ENCODE measurements around the gene TTYH3.

The TTYH3 gene

DNA sequence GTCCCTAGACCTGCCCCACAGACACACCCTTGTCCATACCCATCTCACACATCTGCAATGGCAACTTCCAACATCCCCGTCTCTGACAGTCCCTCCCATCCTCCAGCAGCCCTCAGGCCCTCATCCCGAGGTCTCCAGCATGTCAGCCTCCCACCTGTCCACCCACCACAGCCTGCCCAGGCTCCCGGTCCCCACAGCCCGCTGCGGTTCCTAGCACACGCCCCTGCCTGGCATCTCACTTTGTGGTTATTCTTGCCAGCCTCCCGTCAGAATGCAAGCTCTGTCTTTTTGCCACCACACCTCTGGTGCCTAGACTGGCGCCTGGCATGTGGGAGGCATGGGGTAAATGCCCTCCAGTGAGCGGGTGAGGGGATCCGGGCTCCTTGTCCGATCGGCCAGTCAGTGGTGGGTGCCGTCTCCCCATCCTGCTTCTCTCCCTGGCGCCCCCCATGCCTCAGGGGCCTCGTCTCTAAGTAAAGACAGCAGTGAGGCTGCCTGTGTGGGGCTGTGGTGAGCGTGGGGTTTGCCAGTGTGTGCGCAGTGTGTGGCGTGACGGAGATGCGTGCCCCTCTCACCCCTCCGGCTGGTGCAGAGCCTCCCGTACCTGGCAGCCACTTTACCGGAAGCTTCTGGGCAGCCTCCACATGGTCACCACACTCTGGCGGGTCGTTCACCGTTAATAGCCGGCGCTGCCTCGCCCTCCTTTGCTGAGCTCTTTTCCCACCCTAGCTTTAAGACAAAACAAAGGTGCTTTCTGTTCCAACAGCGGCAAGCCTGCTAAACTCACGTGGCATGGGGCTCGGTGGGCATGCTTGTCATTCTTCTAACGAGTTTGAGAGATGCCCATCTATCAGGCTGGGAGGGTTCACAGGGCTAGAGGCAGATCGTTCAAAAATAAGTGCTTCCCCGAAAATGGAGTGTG lies 28.5 kb upstream of the TTYH3 start:
- no peak overlapping the region for H2BK120ac ChIP-seq (ENCODE audit: insufficient read depth, low read length, poor library complexity)
- no peak overlapping the region for H3K14ac ChIP-seq (ENCODE audit: low read length)
- no peak overlapping the region for H4K91ac ChIP-seq (ENCODE audit: low read depth, low read length)
- H3K18ac ChIP-seq (ENCODE audit: low read length): no peak overlapping the region
- H2BK5ac ChIP-seq (ENCODE audit: low read depth, low read length, poor library complexity): no peak overlapping the region
- no peak overlapping the region for H3K4me3 ChIP-seq (ENCODE audit: low read depth, low read length)
- peaks cover 2 to 4% of the 10 kb centered on the region in 2 experiments for H3K4me1 ChIP-seq (ENCODE audit: control insufficient read depth in 1 of 2, insufficient read depth in 2 of 2, low read length in 2 of 2)
- H3K9me3 ChIP-seq (ENCODE audit: insufficient read depth, low read depth, low read length): no peaks in the 10 kb centered on the region
- H3K23ac ChIP-seq (ENCODE audit: low read length): no peak overlapping the region
- H4K12ac ChIP-seq (ENCODE audit: low read depth, low read length): no peak overlapping the region
- no peak overlapping the region for H3K27ac ChIP-seq (ENCODE audit: low read depth, low read length)
- no peaks in the 10 kb centered on the region for H3K79me2 ChIP-seq (ENCODE audit: control insufficient read depth, insufficient read depth, low read length, poor library complexity)
- no peak for DNase-seq
- peaks cover 19 to 34% of the 10 kb centered on the region in 2 experiments for H3K36me3 ChIP-seq (ENCODE audit: control insufficient read depth in 1 of 2, insufficient read depth in 2 of 2, low read length in 2 of 2)
- H2BK12ac ChIP-seq (ENCODE audit: low read length): no peak overlapping the region
- no peaks in the 10 kb centered on the region for H3K27me3 ChIP-seq (ENCODE audit: insufficient read depth, low read length)
- no peak overlapping the region for H2AFZ ChIP-seq (ENCODE audit: insufficient read depth, low read length, poor library complexity)
- WGBS (ENCODE audit: extremely low coverage, insufficient coverage, insufficient read length): no CpG with 5 or more reads among the region's 35 CpGs
- H4K8ac ChIP-seq (ENCODE audit: low read depth, low read length): no peak overlapping the region
- H2AK5ac ChIP-seq (ENCODE audit: low read length): no peak overlapping the region
- no peak overlapping the region for H3K9ac ChIP-seq (ENCODE audit: low read length)
- H3K4me2 ChIP-seq (ENCODE audit: low read length): no peak overlapping the region
- no peaks in the 10 kb centered on the region for H3K79me1 ChIP-seq (ENCODE audit: low read length)
- H3K4ac ChIP-seq (ENCODE audit: low read depth, low read length): no peak overlapping the region

DNA sequence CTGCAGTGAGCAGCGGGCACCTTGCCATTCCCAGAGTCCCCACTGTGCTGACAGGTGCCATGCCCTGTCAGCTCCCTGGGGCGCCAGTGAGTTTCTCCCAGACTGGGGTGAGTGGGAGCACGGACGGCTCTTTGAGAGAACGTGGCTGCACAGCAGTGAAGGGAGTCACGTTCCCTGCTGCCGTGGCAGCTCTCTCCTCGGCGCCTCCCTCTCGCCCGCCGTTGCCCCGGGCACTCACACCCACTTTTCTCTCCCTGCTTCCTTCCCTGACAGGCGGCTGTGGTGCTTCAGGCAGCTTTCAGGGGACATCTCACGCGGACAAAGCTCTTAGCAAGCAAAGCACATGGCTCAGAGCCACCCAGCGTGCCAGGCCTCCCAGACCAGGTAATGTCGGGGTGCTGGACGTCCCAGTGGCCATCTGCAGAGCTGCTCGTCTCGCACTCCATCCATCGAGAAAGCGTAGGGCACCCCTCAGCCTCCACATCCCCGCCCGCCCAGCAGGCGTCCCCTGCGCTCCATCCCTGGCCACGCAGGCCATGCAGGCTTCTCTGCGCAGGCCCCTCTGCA lies 27.1 kb upstream of the TTYH3 start:
- Histone ChIP-seq H2AFZ (ENCODE audit: insufficient read depth, low read length, poor library complexity) (no peak overlapping the region), H2AK5ac (ENCODE audit: low read length) (no peak overlapping the region), H3K4me3 (ENCODE audit: low read depth, low read length) (no peak overlapping the region), H3K23ac (ENCODE audit: low read length) (no peak overlapping the region), H3K27ac (ENCODE audit: low read depth, low read length) (no peak overlapping the region), H4K12ac (ENCODE audit: low read depth, low read length) (no peak overlapping the region), H2BK5ac (ENCODE audit: low read depth, low read length, poor library complexity) (no peak overlapping the region), H3K4ac (ENCODE audit: low read depth, low read length) (no peak overlapping the region), H3K4me2 (ENCODE audit: low read length) (no peak overlapping the region), H3K79me2 (ENCODE audit: control insufficient read depth, insufficient read depth, low read length, poor library complexity) (no peaks in the 10 kb centered on the region), H2BK120ac (ENCODE audit: insufficient read depth, low read length, poor library complexity) (no peak overlapping the region), H4K91ac (ENCODE audit: low read depth, low read length) (no peak overlapping the region), H3K4me1 (ENCODE audit: control insufficient read depth in 1 of 2, insufficient read depth in 2 of 2, low read length in 2 of 2) (peaks cover 2 to 4% of the 10 kb centered on the region in 2 experiments), H3K9me3 (ENCODE audit: insufficient read depth, low read depth, low read length) (no peaks in the 10 kb centered on the region), H2BK12ac (ENCODE audit: low read length) (no peak overlapping the region), H4K8ac (ENCODE audit: low read depth, low read length) (no peak overlapping the region), H3K18ac (ENCODE audit: low read length) (no peak overlapping the region), H3K36me3 (ENCODE audit: control insufficient read depth in 1 of 2, insufficient read depth in 2 of 2, low read length in 2 of 2) (peaks cover 18 to 22% of the 10 kb centered on the region in 2 experiments), H3K9ac (ENCODE audit: low read length) (no peak overlapping the region), H3K79me1 (ENCODE audit: low read length) (no peaks in the 10 kb centered on the region), H3K27me3 (ENCODE audit: insufficient read depth, low read length) (no peaks in the 10 kb centered on the region), H3K14ac (ENCODE audit: low read length) (no peak overlapping the region)
- DNase-seq: no peak
- no CpG with 5 or more reads among the region's 29 CpGs for WGBS (ENCODE audit: extremely low coverage, insufficient coverage, insufficient read length)

DNA sequence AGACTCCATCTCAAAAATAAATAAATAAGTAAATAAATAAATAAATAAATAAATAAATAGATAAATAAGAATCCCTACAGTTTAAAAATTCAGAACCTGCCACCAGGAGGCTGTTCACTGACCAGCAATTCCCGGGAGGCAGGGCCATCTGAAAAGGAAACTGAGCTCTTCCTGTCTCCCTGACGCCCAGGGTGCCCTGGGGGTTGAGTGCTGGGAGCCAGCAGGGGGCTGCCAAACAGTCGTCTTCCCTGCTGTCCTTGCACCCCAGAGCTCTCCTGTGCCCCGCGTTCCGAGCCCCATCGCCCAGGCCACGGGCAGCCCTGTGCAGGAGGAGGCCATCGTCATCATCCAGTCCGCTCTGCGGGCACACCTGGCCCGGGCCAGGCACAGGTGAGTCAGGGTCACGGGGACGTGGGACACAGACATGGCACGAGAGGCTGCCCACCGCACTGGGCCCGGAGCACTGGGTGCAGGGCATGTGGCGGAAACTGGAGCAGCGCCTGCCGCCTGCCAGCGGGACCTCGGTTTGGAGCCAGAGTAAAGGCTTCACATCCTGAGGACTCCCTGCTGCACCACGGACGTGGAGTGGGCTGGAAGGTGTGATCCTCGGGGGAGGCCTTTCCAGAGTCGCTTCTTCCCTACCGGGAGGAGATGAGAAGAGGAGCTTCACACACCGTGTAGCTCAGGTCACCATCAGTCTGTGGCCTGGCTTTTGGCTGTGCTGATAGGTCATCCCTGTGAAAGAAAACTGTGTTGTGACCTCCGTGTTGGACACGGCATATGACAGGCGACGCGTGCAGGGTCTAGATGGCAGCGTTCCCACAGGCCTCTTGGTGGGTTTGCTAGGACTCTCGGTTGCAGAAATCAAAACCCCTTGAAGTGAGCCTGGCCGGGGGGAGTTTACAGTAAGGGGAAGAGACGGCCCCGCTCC lies 25.9 kb upstream of the TTYH3 start:
- Histone ChIP-seq H3K9me3 (ENCODE audit: insufficient read depth, low read depth, low read length) (no peaks in the 10 kb centered on the region), H2BK5ac (ENCODE audit: low read depth, low read length, poor library complexity) (no peak overlapping the region), H3K4me2 (ENCODE audit: low read length) (no peak overlapping the region), H3K27ac (ENCODE audit: low read depth, low read length) (no peak overlapping the region), H3K23ac (ENCODE audit: low read length) (no peak overlapping the region), H3K4me3 (ENCODE audit: low read depth, low read length) (no peak overlapping the region), H3K14ac (ENCODE audit: low read length) (no peak overlapping the region), H2BK12ac (ENCODE audit: low read length) (no peak overlapping the region), H3K4ac (ENCODE audit: low read depth, low read length) (no peak overlapping the region), H4K12ac (ENCODE audit: low read depth, low read length) (no peak overlapping the region), H3K36me3 (ENCODE audit: control insufficient read depth in 1 of 2, insufficient read depth in 2 of 2, low read length in 2 of 2) (peaks cover 16 to 19% of the 10 kb centered on the region in 2 experiments), H3K4me1 (ENCODE audit: control insufficient read depth in 1 of 2, insufficient read depth in 2 of 2, low read length in 2 of 2) (peaks cover 2 to 4% of the 10 kb centered on the region in 2 experiments), H2AK5ac (ENCODE audit: low read length) (no peak overlapping the region), H3K79me2 (ENCODE audit: control insufficient read depth, insufficient read depth, low read length, poor library complexity) (no peaks in the 10 kb centered on the region), H4K91ac (ENCODE audit: low read depth, low read length) (no peak overlapping the region), H3K27me3 (ENCODE audit: insufficient read depth, low read length) (no peaks in the 10 kb centered on the region), H3K79me1 (ENCODE audit: low read length) (no peaks in the 10 kb centered on the region), H3K18ac (ENCODE audit: low read length) (no peak overlapping the region), H3K9ac (ENCODE audit: low read length) (no peak overlapping the region), H4K8ac (ENCODE audit: low read depth, low read length) (no peak overlapping the region), H2AFZ (ENCODE audit: insufficient read depth, low read length, poor library complexity) (no peak overlapping the region), H2BK120ac (ENCODE audit: insufficient read depth, low read length, poor library complexity) (no peak overlapping the region)
- no peak for DNase-seq
- no CpG with 5 or more reads among the region's 38 CpGs for WGBS (ENCODE audit: extremely low coverage, insufficient coverage, insufficient read length)

DNA sequence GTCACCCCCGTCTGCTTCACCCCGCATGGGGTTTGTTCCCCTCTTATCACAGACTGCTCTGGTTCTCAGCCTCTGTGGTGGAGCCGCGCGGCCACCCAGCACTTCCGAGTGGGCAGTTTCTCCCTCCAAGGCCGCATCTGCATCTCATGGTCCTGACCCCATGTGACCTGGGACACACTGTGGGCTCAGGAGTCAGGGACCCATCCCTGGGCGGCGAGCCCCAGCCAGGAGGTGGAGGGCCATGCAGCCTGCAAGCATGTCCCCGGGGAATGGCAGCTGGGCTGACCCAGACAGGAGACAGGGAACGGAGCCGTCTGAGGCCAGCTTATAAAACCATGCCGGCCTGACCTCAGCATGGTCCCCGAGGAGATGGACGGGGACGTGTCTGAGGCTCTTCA lies 25.2 kb upstream of the TTYH3 start:
- no CpG with 5 or more reads among the region's 16 CpGs for WGBS (ENCODE audit: extremely low coverage, insufficient coverage, insufficient read length)
- H2BK5ac ChIP-seq (ENCODE audit: low read depth, low read length, poor library complexity): no peak overlapping the region
- no peak overlapping the region for H3K4me3 ChIP-seq (ENCODE audit: low read depth, low read length)
- no peak overlapping the region for H4K91ac ChIP-seq (ENCODE audit: low read depth, low read length)
- no peaks in the 10 kb centered on the region for H3K79me2 ChIP-seq (ENCODE audit: control insufficient read depth, insufficient read depth, low read length, poor library complexity)
- no peak for DNase-seq
- H3K27ac ChIP-seq (ENCODE audit: low read depth, low read length): no peak overlapping the region
- H3K4me1 ChIP-seq (ENCODE audit: control insufficient read depth in 1 of 2, insufficient read depth in 2 of 2, low read length in 2 of 2): peaks cover 4 to 7% of the 10 kb centered on the region in 2 experiments
- no peak overlapping the region for H3K4ac ChIP-seq (ENCODE audit: low read depth, low read length)
- H4K12ac ChIP-seq (ENCODE audit: low read depth, low read length): no peak overlapping the region
- no peak overlapping the region for H3K9ac ChIP-seq (ENCODE audit: low read length)
- H3K36me3 ChIP-seq (ENCODE audit: control insufficient read depth in 1 of 2, insufficient read depth in 2 of 2, low read length in 2 of 2): peaks cover 13 to 16% of the 10 kb centered on the region in 2 experiments
- no peak overlapping the region for H4K8ac ChIP-seq (ENCODE audit: low read depth, low read length)
- no peak overlapping the region for H2AFZ ChIP-seq (ENCODE audit: insufficient read depth, low read length, poor library complexity)
- no peak overlapping the region for H3K18ac ChIP-seq (ENCODE audit: low read length)
- no peaks in the 10 kb centered on the region for H3K79me1 ChIP-seq (ENCODE audit: low read length)
- no peak overlapping the region for H2AK5ac ChIP-seq (ENCODE audit: low read length)
- no peak overlapping the region for H2BK120ac ChIP-seq (ENCODE audit: insufficient read depth, low read length, poor library complexity)
- no peaks in the 10 kb centered on the region for H3K27me3 ChIP-seq (ENCODE audit: insufficient read depth, low read length)
- H3K23ac ChIP-seq (ENCODE audit: low read length): no peak overlapping the region
- H3K4me2 ChIP-seq (ENCODE audit: low read length): no peak overlapping the region
- H2BK12ac ChIP-seq (ENCODE audit: low read length): no peak overlapping the region
- H3K14ac ChIP-seq (ENCODE audit: low read length): no peak overlapping the region
- no peaks in the 10 kb centered on the region for H3K9me3 ChIP-seq (ENCODE audit: insufficient read depth, low read depth, low read length)
